Muscle of back (tissue), 11 donors: ENCODE measurements around the gene PLAC1. TPM values are rescaled to one million over a fixed set of nuclear protein-coding genes. Genes with fewer than 3 reads are reported as not detected.

Source experiments
- DNase-seq, 3 donors: peaks; one replicate each; pipeline versions ENCODE4 v3.0.0 to v3.0.0-alpha.2; 2013
- polyA plus RNA-seq, 10 donors: library from polyadenylated mRNA; unstranded; fragments of 120-200 nt; gene quantifications; one replicate each; pipeline ENCODE4 v1.2.1, GENCODE V29; 2013; ENCODE audit not compliant: insufficient read length in 10 of 10

PLAC1 gene
- polyA plus RNA-seq, 10 donors, result 0.97 to 4.1 (median 1.9) TPM

GRCh38 chrX:134671294-134671693, 13.0 kb upstream of the PLAC1 start:
- DNase-seq, result no peak

DNA sequence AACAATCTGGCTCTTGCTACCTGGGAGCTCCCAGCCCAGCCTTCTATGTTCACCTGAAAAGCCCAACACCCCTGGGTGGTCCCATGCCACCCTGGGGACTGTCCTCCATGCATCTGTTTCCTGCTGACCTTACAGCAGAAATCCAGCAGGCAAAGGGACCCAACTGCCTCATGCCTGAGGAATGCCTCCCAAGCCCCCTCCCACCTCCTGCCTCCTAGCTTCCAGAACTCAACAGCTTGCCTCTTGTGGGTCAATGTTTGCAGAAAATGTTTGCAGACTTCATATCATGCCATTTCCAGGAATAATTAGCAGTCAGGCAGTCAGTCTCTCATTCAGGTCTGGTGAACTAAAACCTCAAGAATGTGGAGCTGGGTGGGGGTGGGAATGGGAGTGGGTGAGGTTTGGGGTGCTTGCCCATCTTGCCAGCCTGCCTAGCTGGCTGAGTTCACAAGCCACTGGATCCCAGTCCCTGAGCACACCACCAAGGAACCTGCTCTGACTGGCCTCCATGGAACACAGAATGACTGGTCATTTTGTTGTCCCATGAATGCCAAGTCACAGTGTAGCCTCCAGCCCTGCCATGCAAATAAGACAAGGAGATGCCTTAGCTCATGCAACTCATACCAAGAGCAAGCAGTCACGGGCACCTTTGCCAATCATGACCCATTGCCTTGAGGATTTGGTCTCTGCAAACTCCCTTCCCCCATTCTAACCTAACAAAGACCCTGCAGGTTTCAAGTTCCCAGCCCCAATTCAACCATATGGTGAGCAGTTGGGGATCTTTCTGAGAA, 12.1 kb upstream of the PLAC1 start:
- peak in 2 of 3 donors; percentile 25 to 86 for DNase-seq

DNA sequence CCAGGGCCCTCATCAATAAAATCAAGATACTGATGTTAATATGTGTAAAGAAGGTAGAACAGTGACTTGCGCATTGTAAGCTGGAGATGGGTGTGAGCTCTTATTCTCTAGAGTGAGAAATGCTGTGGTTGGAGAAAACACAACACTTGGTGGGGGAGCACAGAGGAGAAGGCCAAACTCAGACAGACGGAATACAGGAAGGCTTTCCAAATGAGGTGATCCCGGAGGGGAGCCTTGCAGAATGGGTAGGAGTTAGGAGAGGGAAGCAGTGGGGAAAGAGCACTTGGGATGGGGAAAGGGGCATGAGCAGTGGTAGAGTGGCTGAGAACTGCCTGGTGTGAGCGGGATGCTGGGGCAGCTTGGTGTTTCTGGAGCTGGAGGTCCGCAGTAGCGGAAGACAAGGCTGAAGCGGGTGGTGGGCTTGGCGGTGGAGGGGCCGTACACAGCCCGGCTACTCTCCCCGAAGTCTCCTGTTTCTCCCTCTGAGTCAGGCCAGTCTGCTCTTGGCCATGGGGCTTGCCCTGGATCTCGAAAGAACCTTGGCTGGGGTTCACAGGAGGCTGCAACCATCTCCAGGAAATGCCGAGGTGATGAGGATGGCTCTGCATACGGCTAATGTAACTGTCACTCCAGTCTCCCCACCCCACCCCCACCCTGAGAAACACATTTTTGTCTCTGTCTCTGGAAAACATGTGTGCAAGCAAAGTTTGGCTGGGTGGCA, 11.3 kb upstream of the PLAC1 start:
- DNase-seq, result peak; percentile 67 to 91 (median 81)

DNA sequence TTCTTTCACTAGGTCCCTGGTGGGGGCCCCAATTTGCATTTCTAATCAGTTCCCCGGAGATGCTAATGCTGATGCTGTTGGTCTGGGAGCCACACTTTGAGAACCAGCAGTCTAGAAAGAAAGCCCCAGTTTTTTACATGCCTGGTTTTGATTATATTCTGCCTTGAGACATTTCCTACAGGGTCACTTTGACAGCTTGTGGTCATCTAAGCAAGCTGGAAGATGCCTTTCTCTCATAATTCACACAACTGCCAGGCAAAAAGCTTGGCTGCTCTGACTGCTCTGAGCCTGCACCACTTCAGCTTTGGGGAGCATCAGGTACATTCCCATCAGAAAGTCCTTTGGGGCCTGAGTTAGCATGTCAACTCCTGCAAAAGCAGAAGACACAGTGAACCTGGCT, 5.9 kb upstream of the PLAC1 start:
- no peak for DNase-seq

- no peak for DNase-seq
Measured at GRCh38 chrX:134661295-134661694, 3.0 kb upstream of the PLAC1 start.

GRCh38 chrX:134660627-134661026, 2.4 kb upstream of the PLAC1 start:
- DNase-seq, result no peak

DNA sequence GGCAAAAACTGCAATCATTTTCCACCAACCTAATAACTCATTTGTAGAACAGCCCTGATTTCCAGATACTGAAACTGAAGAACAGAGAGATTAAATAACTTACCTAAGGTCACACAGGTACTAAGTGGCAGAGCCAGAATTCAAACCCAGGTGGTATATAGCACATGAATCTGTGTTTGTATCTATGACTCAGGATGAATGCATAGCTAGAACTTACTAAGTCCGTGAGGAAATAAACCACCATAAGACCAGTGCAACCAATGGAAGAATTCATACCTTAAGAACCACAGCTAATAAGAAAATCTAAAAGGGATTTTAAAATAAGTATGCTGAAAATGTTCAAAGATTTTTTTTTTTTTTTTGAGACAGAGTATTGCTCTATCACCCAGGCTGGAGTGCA, 1.5 kb upstream of the PLAC1 start:
- DNase-seq, result no peak

GRCh38 chrX:134658760-134659023, 421 bp upstream of the PLAC1 start:
- DNase-seq, result no peak

DNA sequence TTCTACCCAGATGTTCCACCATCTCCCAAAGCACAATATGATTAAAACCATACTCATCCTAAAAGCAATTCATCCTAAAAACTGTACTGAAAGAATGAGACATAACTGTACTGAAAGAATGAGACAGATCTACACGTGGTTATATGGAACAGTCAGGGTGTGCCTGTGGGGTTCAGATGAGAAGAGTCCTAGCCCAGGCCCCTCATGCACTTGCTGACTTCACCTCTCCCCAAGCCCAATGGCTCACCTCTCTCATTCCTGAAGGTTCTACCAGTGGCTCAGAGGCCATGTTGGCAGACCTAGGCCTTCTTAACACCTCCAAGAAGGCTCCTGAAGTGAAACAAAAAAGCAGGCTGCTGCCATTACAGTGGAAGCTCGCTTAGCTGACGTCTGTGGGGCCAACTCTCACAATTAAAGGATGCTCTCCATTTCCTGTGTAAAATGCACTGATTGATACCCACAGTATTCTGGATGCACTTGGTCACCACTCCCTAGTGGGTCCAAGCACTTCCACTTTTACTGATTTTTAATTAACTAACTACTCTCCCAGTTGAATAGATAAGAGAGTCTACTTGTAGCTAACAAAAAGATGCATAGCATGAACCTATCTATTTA, 3.8 kb downstream of the PLAC1 start:
- no peak for DNase-seq

DNA sequence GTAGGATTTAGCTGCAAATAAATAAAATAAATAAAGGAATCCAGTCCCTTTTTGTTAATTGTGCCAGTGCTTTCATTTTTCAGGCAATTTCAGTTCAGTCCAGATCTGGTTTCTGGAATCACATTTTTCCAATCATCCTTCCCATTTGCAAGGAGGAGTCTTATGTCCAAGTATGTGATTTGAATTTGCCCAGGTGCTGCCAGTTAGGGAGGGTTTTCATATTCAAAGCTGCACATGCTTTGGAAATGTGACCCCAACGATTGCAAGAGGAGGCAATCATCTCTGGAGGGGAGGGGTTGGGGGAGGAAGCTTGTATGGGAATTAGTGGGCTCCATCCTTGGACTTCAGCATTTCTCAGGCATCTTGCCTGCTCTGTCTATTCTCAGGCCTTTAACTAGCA, 4.4 kb downstream of the PLAC1 start:
- DNase-seq, result no peak

DNA sequence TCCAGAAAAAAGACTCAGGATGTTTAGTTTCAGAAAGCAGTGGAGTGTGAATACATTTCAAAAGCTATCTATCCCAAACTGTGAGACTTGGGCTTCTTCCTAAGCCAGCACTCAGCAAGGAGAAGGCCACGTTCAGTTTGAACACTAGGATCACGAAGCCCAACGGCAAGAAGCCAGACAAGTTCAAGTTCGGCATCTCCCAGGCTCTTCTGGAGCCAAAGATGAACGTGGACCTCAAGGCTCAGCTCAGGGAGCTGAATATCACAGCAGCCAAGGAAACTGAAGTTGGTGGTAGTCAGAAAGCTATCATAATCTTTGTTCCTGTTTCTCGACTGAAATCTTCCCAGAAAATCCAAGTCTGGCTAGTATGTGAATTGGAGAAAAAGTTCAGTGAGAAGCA, 7.6 kb downstream of the PLAC1 start:
- DNase-seq, result peak in 1 of 3 donors; percentile 78

DNA sequence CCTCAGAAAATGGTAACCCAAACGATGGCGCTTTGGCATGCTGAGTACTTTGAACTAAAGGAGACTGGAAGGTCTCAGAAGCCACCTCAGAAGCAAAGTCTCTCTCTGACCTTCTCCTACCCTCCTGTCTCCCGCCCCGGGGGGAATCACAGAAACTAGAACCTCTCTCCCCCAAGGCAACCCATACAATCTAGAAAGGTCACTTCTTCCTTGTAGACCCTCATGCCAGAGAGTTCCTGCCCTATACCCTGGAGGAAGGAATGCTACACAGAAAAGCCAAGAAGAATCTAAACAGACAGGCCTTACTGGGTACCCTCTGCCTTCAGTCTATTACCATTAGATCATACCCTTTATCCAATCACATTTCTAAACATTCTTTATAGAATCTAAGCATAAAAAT, 8.5 kb downstream of the PLAC1 start:
- no peak for DNase-seq

DNA sequence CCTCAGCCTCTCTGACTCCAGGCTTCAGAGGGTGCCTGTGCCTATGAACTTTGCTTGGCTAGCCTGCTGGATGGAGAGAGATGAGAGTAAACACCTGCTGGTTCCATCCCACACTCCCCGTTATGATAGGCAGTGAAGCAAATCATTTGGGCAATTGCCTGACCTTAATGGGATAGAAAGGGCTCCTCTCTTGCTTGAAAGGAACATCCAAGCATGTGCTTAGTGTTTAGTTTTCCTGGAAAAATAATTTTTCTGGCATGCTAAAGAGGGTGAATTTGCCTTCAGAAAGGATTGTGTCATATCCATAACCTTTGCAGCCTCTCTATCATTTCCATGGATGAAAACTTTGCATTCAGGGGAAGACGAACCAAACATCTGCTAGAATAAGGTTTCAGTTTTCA, 10.8 kb downstream of the PLAC1 start:
- peak in 1 of 3 donors; percentile 72 for DNase-seq

- peak in 1 of 3 donors; percentile 81 for DNase-seq
Measured at GRCh38 chrX:134646691-134647090, 11.6 kb downstream of the PLAC1 start.

DNA sequence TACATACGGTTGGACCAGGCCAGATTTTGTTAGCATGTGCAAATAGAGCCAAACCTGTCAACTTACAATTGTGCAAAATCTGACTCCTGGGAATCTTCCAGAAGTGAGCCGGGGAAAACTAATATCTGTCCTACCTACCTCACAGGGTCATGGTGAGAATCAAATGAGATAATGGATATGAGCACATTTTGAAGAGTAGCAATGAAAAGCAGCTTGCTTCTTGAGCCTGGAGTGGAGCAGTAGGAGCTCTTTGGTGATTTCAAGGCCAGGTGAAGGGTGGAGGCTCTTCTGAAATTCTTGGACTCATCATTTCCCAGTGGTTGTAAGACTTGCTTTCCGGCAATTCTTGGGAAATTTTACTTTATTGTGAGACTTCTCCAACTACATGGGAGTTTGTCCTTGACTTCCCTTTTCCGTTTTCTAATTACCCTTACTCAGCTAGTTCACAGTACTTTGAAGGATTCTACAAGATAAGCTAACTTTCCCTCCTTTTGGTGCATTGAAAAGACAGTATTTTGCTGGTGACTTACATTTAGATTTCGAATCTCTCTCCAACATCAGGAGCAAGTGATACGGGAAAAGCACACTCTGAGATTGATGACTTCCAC, 12.2 kb downstream of the PLAC1 start:
- peak in 1 of 3 donors; percentile 77 for DNase-seq

- DNase-seq, result no peak
Measured at GRCh38 chrX:134642386-134642785, 15.9 kb downstream of the PLAC1 start.

DNA sequence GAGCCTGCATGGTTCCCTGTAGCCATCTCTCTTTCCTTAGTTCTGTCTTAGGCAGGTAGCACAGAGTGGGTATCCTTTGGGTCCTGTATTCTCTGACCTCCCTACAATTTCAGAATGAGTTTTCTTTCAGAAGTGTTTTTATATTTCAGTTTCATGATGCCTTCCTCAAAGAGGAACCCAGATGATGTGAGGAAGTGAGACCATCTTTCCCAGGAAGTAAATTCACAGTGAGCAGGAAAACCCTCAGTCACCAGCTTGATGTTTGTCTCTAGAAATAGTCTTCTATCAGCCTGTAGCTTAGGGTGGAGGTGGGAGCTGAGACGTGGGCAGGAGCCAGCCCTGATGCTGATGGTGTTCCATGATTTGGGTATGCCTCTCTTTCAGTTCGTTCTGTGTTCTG, 16.9 kb downstream of the PLAC1 start:
- DNase-seq, result no peak

- DNase-seq, result no peak
Measured at GRCh38 chrX:134640914-134641313, 17.4 kb downstream of the PLAC1 start.

GRCh38 chrX:134636851-134637250, 21.4 kb downstream of the PLAC1 start:
- no peak for DNase-seq

DNA sequence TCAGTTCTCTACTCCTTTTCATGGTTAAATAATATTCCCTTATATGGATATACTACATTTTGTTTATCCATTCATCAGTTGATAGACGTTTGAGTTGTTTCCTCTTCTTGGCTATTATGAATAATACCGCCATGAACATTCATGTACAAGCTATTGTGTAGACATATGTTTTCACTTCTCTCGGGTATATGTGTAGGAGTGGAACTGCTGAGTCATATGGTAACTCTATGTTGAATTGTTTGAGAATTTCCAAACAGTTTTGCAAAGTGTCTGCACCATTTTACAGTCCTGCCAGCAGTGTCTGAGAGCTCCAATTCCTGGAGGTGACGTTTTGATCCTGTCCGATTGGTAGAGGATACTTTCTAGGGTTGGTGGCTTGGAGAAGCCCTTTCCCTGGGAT, 23.6 kb downstream of the PLAC1 start:
- no peak for DNase-seq

DNA sequence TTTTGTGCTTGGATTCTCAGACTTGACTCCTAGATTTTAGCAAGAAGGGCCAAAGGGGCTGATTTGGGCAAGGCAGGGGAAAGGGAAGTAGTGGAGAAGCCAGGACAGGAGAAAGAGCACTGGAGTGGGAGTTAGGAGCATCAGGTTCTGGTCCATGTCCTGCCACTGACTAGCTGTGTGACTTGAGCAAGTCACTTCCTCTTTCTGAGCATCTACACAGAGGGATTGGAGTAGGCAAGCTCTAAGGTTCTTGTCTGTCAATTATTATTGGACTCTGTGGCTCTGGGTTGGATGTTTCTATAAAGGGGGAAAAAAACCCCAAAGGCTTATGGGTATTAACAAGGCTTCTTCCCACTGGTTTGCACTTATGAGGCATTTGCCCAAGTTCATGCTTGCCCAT, 24.4 kb downstream of the PLAC1 start:
- no peak for DNase-seq

- peak in 1 of 3 donors; percentile 70 for DNase-seq
Measured at GRCh38 chrX:134633394-134633793, 24.9 kb downstream of the PLAC1 start.

- DNase-seq, result peak in 1 of 3 donors; percentile 60
Measured at GRCh38 chrX:134632355-134632754, 25.9 kb downstream of the PLAC1 start.
